K562 (cell line): Measurements from ENCODE around the gene CLEC3B. TPM values are rescaled to one million over a fixed set of nuclear protein-coding genes. Genes with fewer than 3 reads are reported as not detected.

Experiments
- CEBPB ChIP-seq: fragments of 450-650 bp; IDR thresholded peaks from 2 replicates; pipeline ENCODE4 v1.6.1; 2016; ENCODE audit warnings: missing genetic modification characterization, missing compliant biosample characterization
- CREM ChIP-seq: IDR thresholded peaks from 2 replicates; pipeline ENCODE4 v1.6.1; 2014; ENCODE audit warnings: antibody characterized with exemption, low read depth
- ELF2 ChIP-seq: fragments of 250-450 bp; sonication (Bioruptor Pico); IDR thresholded peaks from 2 replicates; pipeline ENCODE4 v1.5.0; 2021; ENCODE audit warnings: mild to moderate bottlenecking
- ELF4 ChIP-seq: fragments of 450-650 bp; formaldehyde crosslinking; IDR thresholded peaks from 2 replicates; pipeline ENCODE4 v1.4.0; 2022; ENCODE audit warnings: missing genetic modification characterization
- ESRRB ChIP-seq: fragments of 250-450 bp; sonication (Bioruptor Pico); IDR thresholded peaks from 2 replicates; pipeline ENCODE4 v1.5.0; 2020; ENCODE audit warnings: mild to moderate bottlenecking, moderate library complexity, borderline replicate concordance
- FIP1L1 ChIP-seq: fragments of 200-400 bp; formaldehyde crosslinking; IDR thresholded peaks from 2 replicates; pipeline ENCODE4 v1.6.1; 2018; ENCODE audit warnings: mild to moderate bottlenecking, low read depth, low read length; ENCODE audit not compliant: poor library complexity, severe bottlenecking
- IFI16 ChIP-seq: fragments of 250-450 bp; sonication (Bioruptor Pico); IDR thresholded peaks from 2 replicates; pipeline ENCODE4 v2.1.2; 2022; ENCODE audit warnings: mild to moderate bottlenecking, inconsistent platforms
- KDM1A ChIP-seq, 2 experiments: fragments of 450-650 bp; IDR thresholded peaks; 2 replicates each; pipeline ENCODE4 v1.6.1; 2016; ENCODE audit warnings: mild to moderate bottlenecking in 2 of 2
- KDM5B ChIP-seq: fragments of 200-600 bp; sonication (generic); IDR thresholded peaks from 2 replicates; pipeline ENCODE4 v1.6.1; 2012; ENCODE audit warnings: low read depth, mild to moderate bottlenecking, moderate library complexity, low read length, control low read depth, inconsistent platforms; ENCODE audit not compliant: insufficient replicate concordance
- NFRKB ChIP-seq: fragments of 450-650 bp; IDR thresholded peaks from 2 replicates; pipeline ENCODE4 v1.6.1; 2016; ENCODE audit warnings: low read depth
- NONO ChIP-seq, 2 experiments: fragments of 200-400 bp in 1 of 2; fragments of 450-650 bp in 1 of 2; formaldehyde crosslinking in 1 of 2; IDR thresholded peaks; 2 replicates each; pipeline ENCODE4 v1.6.1; 2017; ENCODE audit warnings: low read depth in 2 of 2, mild to moderate bottlenecking in 2 of 2, moderate library complexity in 2 of 2, low read length in 1 of 2
- NR4A1 ChIP-seq, 2 experiments: fragments of 250-450 bp in 1 of 2; fragments of 450-650 bp in 1 of 2; sonication (Bioruptor Pico) in 1 of 2; IDR thresholded peaks; 2 replicates each; pipeline versions ENCODE4 v1.4.0 to v1.6.1; 2016 to 2020; ENCODE audit warnings: mild to moderate bottlenecking in 2 of 2, missing compliant biosample characterization in 1 of 2, missing genetic modification characterization in 1 of 2, moderate library complexity in 1 of 2
- SIN3A ChIP-seq, 2 experiments: fragments of 150-350 bp in 1 of 2; IDR thresholded peaks; 2 replicates each; pipeline ENCODE4 v1.6.1; 2011 to 2016; ENCODE audit warnings: borderline replicate concordance in 2 of 2, low read depth in 2 of 2, low read length in 2 of 2, mild to moderate bottlenecking in 2 of 2, moderate library complexity in 2 of 2; ENCODE audit not compliant: control insufficient read depth in 1 of 2
- SMAD1 ChIP-seq: fragments of 150-350 bp; IDR thresholded peaks from 2 replicates; pipeline ENCODE4 v1.6.1; 2014; ENCODE audit warnings: low read length, low read depth; ENCODE audit not compliant: partially characterized antibody
- SRF ChIP-seq, 2 experiments: fragments of 250-450, 450-650 bp in 1 of 2; sonication (Bioruptor Pico) in 1 of 2; sonication (generic) in 1 of 2; formaldehyde crosslinking; IDR thresholded peaks; 2 replicates each; pipeline versions ENCODE4 v1.5.0 to v1.5.1; 2020 to 2022; ENCODE audit warnings: mild to moderate bottlenecking in 1 of 2, missing genetic modification reagents in 1 of 2
- SRSF1 ChIP-seq: fragments of 200-400 bp; formaldehyde crosslinking; IDR thresholded peaks from 2 replicates; pipeline ENCODE4 v1.6.1; 2017; ENCODE audit warnings: mild to moderate bottlenecking, low read depth, low read length, moderate library complexity
- TFAM ChIP-seq: fragments of 250-450 bp; sonication (Bioruptor Pico); conservative IDR thresholded peaks from 2 replicates; pipeline ENCODE4 v1.5.0; 2021; ENCODE audit warnings: mild to moderate bottlenecking, moderate library complexity
- U2AF2 ChIP-seq: fragments of 200-400 bp; formaldehyde crosslinking; optimal IDR thresholded peaks from 2 replicates; pipeline ENCODE3; 2017; ENCODE audit warnings: low read depth, mild to moderate bottlenecking, low read length
- ZC3H4 ChIP-seq: sonication (generic); formaldehyde crosslinking; IDR thresholded peaks from 2 replicates; pipeline ENCODE4 v1.9.0; 2021; ENCODE audit warnings: missing genetic modification reagents, borderline replicate concordance
- ZNF561 ChIP-seq: fragments of 450-650 bp; formaldehyde crosslinking; conservative IDR thresholded peaks from 2 replicates; pipeline ENCODE4 v1.4.0; 2020; ENCODE audit warnings: mild to moderate bottlenecking, moderate library complexity
- ZNF76 ChIP-seq: fragments of 250-450 bp; sonication (Bioruptor Pico); IDR thresholded peaks from 2 replicates; pipeline ENCODE4 v1.4.0; 2020; ENCODE audit warnings: mild to moderate bottlenecking, moderate library complexity, borderline replicate concordance
- polyA plus RNA-seq, 8 experiments: library from polyadenylated mRNA; depleted of rRNA in 4 of 8; stranded (reverse) in 5 of 8; unstranded in 3 of 8; fragments of >200 nt; fragmentation: Nextera tagmentation in 2 of 8; fragmentation: Illumina TruSeq in 1 of 8; extraction: Ambion mirVana in 2 of 8; extraction: Trizol in 1 of 8; gene quantifications; 2 replicates each; pipeline versions ENCODE4 v1.2.1 to v1.2.3, GENCODE V29; 2011 to 2014; ENCODE audit warnings: inconsistent platforms in 1 of 8, missing spikeins in 1 of 8
- total RNA-seq, 7 experiments: library from RNA; depleted of rRNA in 6 of 7; stranded (reverse); fragments of >200 nt in 6 of 7; fragmentation: Illumina TruSeq in 2 of 7; extraction: Trizol in 2 of 7; gene quantifications; 2 replicates each; pipeline versions ENCODE4 v1.2.1 to v1.2.3, GENCODE V29; 2011 to 2021; ENCODE audit warnings: low replicate concordance in 1 of 7
- TF ChIP-seq, protein P1 (sequence below): fragments of 250-450 bp; sonication (Bioruptor Pico); IDR thresholded peaks from 2 replicates; pipeline ENCODE4 v1.5.0; 2020; ENCODE audit warnings: mild to moderate bottlenecking
- TF ChIP-seq, protein P2 (sequence below): sonication (generic); formaldehyde crosslinking; IDR thresholded peaks from 2 replicates; pipeline ENCODE4 v1.8.1; 2023; ENCODE audit warnings: mild to moderate bottlenecking, missing genetic modification reagents
- TF ChIP-seq, protein P3 (sequence below): fragments of 250-450 bp; sonication (Bioruptor Pico); IDR thresholded peaks from 2 replicates; pipeline ENCODE4 v1.8.0; 2021; ENCODE audit warnings: moderate library complexity, mild to moderate bottlenecking, inconsistent platforms
- TF ChIP-seq, protein P4 (sequence below): sonication (generic); formaldehyde crosslinking; IDR thresholded peaks from 2 replicates; pipeline ENCODE4 v1.8.0; 2022; ENCODE audit warnings: mild to moderate bottlenecking, missing genetic modification reagents

Gene CLEC3B
- total and polyA plus RNA-seq, 9 of the 15 experiments (the other 6 are each of a cell fraction or from before 2014, with no cell fraction given) = not detected

DNA sequence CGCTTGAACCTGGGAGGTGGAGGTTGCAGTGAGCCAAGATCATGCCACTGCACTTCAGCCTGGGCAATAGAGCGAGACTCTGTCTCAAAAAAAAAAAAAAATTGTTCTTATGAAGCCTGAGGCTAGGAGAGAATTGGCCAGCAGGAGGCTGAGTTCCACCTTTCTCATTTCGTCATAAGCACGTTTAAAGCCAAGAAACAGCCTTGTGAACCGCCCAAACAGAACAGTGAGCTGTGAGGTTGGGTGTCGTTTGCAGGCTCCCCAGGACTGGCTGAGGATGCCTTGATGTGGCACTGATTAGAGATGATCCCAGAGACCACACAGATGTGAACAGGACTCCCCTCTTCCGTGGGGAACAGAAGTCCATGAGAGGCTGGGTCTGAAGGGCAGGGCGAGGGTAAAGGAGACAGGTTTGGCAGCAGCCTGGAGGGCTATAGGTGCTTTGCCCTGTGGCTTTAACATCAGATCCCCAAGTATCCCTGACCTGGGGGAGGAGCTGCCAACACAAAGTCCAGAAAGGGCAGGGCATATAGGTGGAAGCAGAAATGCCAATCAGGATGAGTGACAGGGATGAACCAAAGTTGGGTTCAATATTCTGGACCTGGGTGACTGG lies 52.9 kb downstream of the CLEC3B start (continued):
- TF ChIP-seq, protein P1, sequence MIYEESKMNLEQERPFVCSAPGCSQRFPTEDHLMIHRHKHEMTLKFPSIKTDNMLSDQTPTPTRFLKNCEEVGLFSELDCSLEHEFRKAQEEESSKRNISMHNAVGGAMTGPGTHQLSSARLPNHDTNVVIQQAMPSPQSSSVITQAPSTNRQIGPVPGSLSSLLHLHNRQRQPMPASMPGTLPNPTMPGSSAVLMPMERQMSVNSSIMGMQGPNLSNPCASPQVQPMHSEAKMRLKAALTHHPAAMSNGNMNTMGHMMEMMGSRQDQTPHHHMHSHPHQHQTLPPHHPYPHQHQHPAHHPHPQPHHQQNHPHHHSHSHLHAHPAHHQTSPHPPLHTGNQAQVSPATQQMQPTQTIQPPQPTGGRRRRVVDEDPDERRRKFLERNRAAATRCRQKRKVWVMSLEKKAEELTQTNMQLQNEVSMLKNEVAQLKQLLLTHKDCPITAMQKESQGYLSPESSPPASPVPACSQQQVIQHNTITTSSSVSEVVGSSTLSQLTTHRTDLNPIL = no peak
- TF ChIP-seq IFI16 (CRISPR knock-in tag) (0 out of 2 replicates have a peak, but pooled peaks have one; percentile 46), ELF4 (CRISPR knock-in tag) (no peak), SRSF1 (no peak), NR4A1 (CRISPR knock-in tag; IDR thresholded peaks at IDR 0.05) (0 out of 2 replicates have a peak, but pooled peaks have one; percentile 66), NR4A1 (tag; IDR thresholded peaks at IDR 0.05) (no peak), NONO (IDR thresholded peaks at IDR 0.05; ENCODE audit: low read depth in 2 of 2, low read length in 1 of 2) (no peak), NFRKB (0 out of 2 replicates have a peak, but pooled peaks have one; percentile 19), CEBPB (tag) (peak; percentile 61), TFAM (CRISPR knock-in tag) (no peak), ZNF76 (CRISPR knock-in tag) (no peak), KDM5B (no peak), ELF2 (CRISPR knock-in tag) (no peak), ESRRB (CRISPR knock-in tag) (no peak), ZNF561 (no peak), ZC3H4 (CRISPR knock-in tag) (no peak), SRF (CRISPR knock-in tag; IDR thresholded peaks at IDR 0.05) (no peak), SIN3A (IDR thresholded peaks at IDR 0.05; ENCODE audit: borderline replicate concordance in 2 of 2, control insufficient read depth in 1 of 2, low read depth in 2 of 2, low read length in 2 of 2) (no peak), U2AF2 (no peak), KDM1A (IDR thresholded peaks at IDR 0.05) (no peak), FIP1L1 (no peak), CREM (peak; percentile 43; the same call in 1 of the 2 replicates), SMAD1 (no peak)
- TF ChIP-seq, protein P2, sequence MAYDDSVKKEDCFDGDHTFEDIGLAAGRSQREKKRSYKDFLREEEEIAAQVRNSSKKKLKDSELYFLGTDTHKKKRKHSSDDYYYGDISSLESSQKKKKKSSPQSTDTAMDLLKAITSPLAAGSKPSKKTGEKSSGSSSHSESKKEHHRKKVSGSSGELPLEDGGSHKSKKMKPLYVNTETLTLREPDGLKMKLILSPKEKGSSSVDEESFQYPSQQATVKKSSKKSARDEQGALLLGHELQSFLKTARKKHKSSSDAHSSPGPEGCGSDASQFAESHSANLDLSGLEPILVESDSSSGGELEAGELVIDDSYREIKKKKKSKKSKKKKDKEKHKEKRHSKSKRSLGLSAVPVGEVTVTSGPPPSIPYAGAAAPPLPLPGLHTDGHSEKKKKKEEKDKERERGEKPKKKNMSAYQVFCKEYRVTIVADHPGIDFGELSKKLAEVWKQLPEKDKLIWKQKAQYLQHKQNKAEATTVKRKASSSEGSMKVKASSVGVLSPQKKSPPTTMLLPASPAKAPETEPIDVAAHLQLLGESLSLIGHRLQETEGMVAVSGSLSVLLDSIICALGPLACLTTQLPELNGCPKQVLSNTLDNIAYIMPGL = no peak
- TF ChIP-seq, protein P3, sequence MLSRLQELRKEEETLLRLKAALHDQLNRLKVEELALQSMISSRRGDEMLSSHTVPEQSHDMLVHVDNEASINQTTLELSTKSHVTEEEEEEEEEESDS = no peak
- TF ChIP-seq, protein P4, sequence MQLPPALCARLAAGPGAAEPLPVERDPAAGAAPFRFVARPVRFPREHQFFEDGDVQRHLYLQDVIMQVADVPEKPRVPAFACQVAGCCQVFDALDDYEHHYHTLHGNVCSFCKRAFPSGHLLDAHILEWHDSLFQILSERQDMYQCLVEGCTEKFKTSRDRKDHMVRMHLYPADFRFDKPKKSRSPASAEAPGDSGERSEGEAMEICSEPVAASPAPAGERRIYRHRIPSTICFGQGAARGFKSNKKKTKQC = no peak
